NCI-H1436 treated with DMSO at 0.1 percent for 48 hours (cell line): ENCODE results near the gene GRB7.
"Not testable (repeated sequence)": the region's sequence is repeated elsewhere in the genome, so short reads cannot be mapped to it uniquely, and the experiment has no call there.

ENCODE experiments used
- DNase-seq: peaks from one replicate; lab custom pipeline; 2025; lab: John Stamatoyannopoulos, UW

Gene GRB7

DNA sequence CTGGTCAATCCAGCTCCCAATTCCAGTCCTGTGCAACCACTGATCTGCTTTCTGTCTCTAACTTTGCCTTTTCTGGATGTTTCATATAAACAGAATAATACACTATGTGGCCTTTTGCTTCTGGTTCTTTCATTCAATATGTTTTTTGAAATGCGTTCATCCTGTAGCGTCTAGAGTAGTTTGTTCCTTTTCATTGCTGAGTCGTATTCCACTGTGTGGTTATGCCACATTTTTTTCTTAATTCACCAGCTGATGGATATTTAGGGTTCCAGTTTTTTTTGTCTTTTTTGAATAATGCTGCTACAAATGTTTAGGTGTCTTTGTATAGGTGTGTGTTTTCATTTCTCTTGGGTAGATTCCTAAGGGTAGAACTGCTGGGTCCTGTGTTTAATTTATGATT, 5.2 kb upstream of the GRB7 start:
- no peak for DNase-seq

DNA sequence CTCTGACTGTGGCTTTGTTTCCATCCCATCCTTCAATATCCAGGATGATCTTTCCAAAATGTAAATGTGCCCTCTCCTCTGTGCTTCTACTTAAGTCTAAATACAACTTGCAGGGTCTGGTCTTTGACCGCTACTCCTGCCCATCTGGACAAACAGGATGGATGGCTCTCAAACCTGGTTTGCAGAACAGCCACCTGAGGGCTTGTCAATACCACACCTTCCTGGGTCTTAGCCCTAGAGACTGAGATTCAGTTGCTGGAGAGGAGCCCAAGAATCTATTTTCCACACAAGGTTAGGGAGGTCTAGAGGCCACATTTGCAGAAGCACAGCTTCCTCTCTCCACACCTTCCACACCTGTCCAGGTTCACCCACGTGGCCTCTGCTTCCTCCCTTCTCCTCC, 1.9 kb upstream of the GRB7 start:
- no peak for DNase-seq

DNA sequence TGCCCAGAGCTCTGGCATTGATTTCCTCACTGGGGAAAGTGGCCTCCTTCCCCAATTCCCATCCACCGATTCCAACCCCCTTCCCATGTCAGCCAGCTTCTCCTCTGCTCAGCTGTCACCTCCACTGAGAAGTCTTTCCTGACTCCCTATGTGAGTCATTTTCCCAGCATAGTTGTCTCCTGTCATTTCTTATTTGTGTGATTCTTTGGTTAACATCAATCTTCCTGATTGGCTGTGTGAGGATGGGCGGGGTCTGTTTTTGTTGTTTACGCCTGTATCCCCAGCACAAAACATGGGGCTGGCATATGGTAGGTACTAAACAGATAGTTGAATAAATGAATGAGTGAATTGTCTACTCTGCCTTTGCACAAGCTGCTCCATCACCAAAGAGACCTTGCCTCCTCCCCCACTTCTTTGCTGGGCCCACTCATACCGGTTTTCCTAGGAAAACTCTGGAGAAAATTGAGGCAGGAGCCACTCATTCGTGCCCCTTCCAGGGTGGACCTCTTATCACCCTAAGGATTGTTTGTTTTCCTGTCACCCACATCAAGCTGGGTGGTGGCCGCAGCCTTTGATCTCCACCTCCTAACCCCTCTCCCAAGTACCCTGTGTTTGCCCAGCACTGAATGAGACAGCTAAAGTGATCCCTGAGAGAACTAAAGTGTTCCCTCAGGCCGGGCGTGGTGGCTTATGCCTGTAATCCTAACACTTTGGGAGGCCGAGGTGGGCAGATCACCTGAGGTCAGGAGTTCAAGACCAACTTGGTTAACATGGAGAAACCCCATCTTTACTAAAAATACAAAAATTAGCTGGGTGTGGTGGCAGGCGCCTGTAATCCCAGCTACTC, 1.2 kb upstream of the GRB7 start:
- DNase-seq, result no peak

DNA sequence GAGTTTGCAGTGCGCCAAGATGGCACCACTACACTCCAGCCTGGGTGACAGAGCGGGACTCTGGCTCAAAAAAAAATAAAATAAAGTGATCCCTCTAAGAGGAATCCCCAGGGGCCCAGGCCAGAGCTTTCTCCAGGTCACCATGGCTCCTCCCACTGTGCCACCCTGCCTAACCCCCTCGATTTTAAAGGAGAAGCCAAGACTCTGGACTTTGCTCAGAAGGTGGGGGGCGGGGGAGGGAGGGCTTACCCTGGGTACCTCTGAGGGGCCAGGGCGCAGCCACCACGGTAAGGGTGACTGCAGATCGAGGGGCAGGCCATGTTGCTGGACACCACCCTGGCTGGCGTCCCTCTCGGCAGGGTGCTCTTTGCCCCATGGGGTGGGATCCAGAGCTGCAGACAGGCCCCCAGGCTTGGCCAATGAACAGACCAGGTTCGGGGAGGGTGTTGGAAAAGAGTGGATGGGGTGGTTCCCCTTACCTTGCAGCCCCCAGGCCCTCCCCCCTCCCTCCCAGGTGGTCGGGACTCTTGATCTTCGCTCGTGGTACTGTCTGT, 455 bp upstream of the GRB7 start:
- DNase-seq, result no peak

DNA sequence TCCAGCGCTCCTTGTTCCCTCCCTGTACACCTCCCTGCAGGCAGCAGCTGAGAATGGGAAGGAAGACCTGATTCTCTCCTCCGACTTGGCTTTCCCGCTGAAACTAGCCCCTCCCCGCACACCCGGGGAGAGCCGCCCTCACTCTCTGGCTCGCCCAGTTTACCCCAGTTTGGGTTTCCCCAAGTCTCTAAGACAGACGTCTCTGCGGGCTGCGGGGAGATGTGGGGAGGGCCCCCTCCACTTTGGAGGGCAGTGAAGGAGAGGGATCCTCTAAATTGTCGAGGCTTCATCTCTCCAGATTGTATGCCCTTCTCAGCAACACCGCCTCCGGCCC, 797 bp downstream of the GRB7 start:
- no peak for DNase-seq

DNA sequence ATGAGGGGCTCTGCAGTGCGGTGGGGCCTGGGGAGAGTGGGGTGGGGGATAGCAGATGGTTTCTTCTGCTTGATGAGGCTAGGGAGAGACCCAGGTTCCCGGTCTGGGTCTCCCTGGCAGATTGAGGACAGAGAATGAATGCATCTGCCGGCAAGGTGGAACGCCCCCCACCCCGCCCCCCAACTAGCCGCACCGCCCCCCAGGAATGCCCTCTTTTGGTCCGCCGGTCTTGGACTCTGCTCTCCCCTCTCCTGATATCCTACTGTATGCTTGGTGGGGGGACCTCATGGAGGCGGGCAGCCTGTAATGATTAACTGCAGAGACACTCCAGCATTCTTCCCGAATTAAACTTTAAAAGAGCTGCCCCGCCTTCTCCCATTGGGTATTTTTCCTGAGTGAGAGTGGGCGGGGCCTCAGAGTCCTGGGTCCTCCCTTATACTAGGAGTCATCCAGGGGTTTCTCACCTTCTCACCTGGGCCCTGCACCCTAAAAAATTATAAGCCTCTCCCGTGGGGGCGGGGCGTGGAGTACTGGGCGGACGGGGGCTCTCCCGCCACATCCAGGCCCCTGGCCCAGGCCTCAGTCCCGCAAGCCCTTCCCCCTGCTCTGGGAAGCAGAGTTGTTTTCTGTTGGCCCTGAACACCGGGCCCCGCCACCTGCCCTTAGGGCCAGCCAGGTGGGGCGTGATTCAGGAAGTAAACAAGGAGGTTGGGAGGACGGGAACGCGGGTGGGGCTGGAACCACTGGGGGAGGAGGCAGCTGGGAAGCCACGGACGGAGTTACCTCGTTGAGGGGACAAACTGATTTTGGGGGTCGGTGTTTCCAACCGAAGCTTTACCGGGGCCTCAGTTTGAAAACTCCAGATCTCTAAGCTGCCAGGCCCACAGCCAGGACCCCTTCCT, 1.5 kb downstream of the GRB7 start:
- DNase-seq, result peak; percentile 14

DNA sequence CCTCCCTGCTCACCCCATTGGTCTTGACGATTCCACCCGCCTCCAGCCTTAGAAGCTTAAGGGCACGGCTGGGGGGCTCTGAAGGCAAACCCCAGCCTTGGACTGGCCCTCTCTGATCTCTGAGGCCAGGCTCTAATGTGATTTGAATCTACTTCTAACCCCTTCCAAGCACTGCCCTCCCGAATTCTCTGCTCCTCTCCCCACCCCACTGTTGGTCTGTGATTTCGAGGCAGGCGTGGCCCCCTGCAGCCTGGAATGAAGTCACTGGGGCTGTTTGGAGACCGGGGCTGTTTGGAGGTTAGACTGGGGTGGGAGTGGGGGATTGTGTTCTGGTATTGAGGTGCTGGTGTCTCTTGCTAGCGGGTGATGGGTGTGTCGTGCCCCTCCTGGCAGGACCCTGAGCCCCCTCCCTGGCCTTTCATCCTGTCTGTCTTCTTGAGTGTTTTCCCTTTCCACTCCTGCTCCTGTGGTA, 2.2 kb downstream of the GRB7 start:
- DNase-seq, result no peak

DNA sequence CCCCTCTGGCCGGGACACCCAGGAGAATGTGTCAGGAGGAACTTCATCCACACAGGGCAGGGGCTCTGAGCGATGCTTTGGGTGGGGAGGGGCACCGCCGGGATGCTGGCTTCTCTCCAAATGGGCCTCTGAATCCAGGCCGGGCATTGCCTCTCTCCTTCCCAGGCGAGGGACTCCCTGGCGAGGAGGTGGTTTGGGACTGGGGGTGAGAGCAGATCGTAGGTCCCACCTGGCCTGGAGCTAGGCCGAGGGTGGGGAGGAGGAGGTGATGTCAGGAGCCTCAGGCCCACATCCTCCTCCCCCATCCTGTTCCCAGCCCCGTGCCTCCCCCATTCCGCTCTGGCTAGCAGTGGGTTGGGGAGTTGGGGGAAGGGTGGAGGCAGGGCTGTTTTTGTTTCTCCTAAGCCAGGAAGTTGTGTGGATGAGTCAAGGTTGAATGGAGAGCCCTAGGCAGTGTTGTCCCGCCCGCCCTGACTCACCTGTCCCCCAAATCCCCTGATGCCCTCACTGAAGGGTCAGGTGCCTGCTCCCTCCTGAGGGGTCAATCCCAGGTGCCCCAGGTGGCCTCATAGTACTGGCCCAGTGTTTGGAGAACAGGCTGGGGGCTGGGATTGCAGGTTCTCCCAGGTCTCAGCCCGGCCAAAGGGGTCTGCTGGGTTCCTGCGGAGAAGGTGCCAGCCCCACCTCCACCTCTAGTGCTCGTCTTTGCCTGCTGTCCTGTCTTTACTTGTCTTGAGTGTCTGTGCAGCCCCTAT, 2.8 kb downstream of the GRB7 start:
- no peak for DNase-seq

DNA sequence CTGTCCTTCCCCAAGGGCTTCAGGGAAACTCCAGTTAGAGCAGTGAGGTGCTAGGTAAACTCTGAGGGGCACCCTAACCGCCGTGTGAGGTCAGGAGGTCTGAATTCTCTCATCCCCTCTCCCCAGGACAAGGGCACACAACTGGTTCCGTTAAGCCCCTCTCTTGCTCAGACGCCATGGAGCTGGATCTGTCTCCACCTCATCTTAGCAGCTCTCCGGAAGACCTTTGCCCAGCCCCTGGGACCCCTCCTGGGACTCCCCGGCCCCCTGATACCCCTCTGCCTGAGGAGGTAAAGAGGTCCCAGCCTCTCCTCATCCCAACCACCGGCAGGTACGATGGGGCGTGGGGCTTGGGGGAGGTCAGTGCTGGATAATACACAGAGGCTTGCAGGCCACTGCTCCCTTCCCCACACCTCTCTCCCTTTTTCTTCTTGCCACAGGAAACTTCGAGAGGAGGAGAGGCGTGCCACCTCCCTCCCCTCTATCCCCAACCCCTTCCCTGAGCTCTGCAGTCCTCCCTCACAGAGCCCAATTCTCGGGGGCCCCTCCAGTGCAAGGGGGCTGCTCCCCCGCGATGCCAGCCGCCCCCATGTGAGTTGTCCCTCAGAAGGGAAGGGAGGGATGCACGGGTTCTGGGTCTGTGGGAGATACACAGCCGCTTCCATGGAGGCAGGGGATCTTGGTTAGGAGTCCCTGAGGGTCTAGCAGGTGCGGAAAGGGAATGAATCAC, 4.6 kb downstream of the GRB7 start:
- DNase-seq, result no peak

DNA sequence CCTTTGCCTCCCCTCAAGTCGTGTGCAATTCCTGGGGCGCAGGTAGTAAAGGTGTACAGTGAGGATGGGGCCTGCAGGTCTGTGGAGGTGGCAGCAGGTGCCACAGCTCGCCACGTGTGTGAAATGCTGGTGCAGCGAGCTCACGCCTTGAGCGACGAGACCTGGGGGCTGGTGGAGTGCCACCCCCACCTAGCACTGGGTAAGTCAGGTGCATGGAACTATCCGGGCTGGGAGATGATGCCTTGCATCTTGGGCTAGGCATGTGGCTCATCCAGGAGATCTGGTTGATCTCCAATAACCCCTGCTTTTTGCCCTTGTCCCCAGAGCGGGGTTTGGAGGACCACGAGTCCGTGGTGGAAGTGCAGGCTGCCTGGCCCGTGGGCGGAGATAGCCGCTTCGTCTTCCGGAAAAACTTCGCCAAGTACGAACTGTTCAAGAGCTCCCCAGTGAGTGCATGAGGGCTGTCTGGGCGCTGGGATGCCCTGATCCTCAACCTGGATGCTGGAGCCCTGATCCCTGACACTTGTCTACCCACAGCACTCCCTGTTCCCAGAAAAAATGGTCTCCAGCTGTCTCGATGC, 5.2 kb downstream of the GRB7 start:
- DNase-seq, result no peak

DNA sequence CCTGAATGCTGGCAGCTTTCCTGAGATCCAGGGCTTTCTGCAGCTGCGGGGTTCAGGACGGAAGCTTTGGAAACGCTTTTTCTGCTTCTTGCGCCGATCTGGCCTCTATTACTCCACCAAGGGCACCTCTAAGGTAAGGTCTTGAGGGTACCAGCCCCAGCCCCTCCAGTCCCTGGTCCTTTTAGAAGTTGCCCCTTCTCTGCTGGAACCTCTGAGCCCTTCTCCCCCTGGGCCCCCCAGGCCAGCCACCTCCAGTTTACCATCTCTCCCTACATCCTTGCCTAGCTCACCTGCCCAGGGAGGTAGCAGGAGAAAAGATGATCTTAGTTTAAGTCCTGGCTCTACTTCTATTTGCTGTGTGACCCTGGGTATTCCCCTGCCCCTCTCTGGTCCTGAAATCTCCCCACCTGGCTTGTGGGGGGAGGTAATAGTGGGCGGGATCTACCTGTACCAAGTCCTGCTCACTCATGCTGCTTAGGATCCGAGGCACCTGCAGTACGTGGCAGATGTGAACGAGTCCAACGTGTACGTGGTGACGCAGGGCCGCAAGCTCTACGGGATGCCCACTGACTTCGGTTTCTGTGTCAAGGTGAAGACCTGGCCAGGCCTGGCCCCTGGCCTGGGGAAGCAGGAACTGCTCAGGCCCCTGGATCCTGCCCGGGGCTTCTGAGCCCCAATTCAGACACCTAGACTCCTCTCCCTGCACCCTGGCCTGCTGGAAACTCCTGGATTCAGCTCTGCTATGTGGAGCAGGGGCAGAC, 6.5 kb downstream of the GRB7 start:
- DNase-seq, result no peak

DNA sequence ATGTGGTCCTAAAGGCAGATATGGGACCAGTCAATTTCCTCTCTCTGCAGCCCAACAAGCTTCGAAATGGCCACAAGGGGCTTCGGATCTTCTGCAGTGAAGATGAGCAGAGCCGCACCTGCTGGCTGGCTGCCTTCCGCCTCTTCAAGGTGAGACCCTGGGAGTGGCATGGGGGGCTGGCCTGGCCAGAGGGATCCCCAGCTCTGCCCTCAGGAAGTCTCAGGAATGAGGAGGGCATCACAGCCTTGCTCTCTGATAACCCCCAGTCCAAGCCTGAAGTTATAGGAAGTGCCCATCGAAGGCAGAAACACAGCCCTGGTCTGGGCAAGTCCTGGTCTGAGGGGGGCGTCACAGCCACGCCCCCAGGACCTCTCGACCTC, 7.1 kb downstream of the GRB7 start:
- no peak for DNase-seq

DNA sequence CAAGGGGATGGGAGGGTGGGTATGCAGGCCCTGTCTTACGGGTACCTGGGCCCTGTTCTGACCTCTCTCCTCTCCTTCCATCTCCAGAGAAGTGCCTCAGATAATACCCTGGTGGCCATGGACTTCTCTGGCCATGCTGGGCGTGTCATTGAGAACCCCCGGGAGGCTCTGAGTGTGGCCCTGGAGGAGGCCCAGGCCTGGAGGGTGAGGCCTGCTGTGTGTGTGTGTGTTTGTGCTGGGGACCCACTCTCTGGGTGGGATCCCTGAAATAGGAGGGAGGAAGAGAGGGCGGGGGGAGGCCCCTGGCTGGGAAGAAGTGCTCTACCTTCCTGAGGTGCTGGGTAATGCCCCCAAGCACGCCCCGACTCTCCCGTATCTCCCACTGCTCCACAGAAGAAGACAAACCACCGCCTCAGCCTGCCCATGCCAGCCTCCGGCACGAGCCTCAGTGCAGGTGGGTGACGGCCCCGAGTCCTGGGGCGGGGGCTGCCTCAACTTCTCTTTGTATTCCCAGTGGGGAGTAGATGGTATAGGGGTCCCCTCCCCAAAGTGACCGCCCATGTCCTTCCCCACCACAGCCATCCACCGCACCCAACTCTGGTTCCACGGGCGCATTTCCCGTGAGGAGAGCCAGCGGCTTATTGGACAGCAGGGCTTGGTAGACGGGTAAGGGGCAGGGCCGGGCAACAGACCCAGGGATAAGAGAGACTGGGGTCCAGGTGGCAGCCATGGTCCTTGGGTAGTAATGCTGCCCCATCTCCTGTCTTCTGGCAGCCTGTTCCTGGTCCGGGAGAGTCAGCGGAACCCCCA, 7.8 kb downstream of the GRB7 start:
- no peak for DNase-seq

DNA sequence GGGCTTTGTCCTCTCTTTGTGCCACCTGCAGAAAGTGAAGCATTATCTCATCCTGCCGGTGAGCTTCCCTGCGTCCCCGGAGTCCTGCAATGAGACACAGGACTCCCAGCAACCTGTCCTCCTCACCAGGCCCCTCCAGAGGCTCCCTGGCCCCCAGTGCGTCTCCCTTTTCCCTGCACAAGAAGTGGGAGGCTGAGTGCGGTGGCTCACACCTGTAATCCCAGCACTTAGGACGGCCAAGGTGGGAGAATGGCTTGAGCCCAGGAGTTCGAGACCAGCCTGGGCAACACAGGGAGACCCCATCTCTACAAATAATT, 8.4 kb downstream of the GRB7 start:
- no peak for DNase-seq

DNA sequence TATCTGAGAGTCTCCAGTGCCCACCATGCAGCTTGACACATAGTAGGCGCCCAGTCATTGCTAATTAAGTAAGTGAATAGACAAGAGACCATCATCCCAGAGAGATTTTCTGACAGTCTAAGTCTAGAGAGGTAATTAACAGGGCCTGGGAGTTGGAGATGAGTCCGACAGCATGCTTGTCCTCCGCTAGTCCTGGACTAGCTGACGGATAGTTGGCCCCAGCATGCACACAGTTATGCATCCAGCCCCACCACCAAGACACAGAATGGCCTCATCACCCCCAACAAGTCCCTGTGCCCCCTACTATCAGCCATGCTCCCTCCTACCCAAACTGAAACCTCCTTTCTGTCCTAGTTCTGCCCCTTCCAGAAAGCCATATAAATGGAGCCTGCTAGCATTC, 10.0 kb downstream of the GRB7 start:
- DNase-seq, result no peak

DNA sequence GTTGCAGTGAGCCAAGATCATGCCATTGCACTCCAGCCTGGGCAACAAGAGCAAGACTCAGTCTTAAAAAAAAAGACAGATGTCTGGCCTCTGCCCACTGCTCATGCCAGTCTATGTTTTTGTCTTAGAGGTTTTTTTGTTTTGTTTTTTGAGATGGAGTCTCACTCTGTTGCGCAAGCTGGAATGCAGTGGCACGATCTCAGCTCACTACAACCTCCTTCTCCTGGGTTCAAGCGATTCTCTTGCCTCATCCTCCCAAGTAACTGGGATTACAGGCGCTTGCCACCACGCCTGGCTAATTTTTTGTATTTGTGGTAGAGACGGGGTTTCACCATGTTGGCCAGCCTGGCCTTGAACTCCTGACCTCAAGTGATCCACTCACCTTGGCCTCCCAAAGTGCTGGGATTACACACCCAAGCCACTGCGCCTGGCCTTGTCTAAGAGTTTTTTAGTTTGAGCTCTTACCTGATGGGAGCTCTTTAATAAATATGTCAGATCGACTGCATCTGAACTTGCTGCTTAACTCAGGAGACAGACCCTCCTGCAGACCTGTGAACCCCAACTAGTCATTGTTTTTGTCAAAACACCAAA, 10.8 kb downstream of the GRB7 start:
- not testable (repeated sequence) for DNase-seq

DNA sequence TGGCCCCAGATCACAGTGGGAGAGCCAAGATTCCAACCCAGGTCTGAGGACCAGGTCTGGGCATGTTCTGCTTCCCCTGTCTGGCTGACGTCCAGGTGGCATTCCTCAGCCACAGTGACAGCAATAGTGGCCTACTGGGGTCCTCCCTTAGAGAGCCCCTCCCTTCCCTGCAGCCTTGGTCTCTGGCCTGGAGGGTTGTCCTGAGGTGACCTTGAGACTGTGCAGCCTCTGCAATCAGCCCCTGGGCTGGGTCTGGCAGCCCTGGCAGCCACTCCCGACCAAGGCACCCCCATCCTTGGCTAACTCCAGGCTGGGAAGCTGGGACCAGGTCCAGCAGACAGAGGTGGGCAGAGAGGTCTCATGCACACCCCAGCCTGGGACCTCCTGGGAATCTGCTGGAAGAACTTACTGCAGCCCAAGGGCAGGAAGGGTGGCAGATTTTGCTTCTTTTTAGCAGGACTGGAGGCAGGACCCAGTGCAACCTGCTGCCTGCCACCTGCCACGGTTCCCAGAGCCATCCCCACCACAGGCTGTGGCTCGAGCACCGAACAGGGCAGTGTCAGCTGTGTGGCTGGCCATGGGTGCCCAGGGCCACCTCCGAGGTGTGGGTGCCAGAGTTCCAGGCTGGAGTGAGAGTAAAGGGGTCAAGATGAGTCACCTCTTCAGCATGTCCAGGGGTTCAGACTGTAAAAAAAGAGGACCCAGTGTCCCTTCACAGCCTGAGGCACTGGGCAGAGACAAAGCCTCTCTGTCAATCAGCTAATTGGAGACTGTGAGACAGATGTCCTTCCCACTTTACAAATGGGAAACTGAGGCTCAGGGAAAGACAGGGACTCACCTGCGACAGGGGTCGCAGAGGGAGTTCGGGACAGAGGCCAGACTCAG, 12.6 kb downstream of the GRB7 start:
- DNase-seq, result no peak

DNA sequence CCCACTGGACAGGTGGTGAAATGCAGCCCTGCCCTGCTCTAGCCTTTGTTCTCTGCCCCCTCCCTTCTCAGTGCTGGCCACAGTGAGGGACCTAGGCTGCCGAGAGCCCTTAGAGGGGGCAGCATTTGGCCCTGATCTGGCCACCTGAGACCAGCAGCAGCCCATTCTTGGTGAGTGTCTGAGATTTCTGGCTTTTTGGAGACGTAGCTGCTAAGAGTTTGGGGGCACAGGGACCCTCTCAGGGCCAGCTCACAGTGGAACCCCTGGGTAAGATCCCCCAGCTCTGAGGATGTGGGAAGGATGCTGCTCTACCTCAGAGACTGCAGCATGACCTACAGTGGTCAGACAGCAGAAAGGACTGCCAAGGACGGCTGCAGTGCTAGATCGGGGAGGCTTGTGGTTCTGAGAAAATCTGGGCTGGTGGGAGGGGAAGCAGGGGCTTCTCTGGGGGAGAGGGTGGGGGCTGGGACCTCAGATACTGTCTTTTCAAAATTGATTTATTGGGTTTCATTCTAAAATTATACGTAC, 13.3 kb downstream of the GRB7 start:
- DNase-seq, result no peak
